ENCODE data around the gene COL20A1. TPM values are rescaled to one million over a fixed set of nuclear protein-coding genes. Genes with fewer than 3 reads are reported as not detected.

Gene COL20A1
- total RNA-seq, 4 donors from 2014 or later: not detected

DNA sequence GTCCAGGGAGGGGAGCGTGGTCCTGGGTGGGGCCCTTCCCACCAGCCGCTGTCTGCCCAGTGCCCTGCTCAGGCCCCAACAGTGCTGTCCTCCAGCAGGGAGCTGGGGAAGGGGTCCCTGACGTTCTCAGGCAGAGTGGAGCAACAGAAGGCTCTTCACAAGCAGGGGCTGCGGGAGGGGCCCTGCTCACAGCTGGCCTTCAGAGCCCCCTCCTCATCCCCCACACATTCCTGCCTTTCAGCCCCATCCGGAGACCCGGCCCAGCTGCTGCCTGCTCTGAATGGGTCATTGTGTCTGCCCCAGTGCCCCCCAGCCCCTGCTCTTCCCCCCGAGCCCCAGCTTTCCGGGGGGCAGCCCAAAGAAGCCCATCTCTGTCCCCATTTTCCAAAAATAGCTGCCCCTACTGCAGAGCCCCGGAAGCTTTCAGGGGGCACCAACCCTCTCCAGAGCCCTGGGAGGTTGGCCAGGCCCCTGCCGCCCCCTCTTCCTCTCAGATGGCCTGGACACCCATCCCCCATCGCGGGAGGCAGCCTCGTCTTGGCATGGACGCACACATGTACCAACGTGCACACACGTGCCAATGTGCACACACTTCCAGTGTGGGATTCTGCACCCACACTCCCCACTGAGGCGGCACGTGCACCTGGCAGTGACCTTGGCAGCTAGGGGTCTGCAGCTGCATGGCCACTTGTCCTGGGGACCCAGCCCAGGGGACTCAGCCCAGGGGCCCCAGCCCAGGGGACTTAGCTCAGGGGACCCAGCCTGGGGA is 3.7 kb downstream of the COL20A1 start:
- intact Hi-C loops (cut with DNase I; ENCODE audit: low total_unique reads): no loop called here
- H3K4me3 ChIP-seq (ENCODE audit: low read depth, poor library complexity, severe bottlenecking): no peak overlapping the region
- DNase-seq (ENCODE audit: low spot score in 2 of 2): no peak
- 29 to 30% methylated on average over 14 to 18 of the region's 18 CpGs for WGBS, 2 donors
- TF ChIP-seq, protein P1, sequence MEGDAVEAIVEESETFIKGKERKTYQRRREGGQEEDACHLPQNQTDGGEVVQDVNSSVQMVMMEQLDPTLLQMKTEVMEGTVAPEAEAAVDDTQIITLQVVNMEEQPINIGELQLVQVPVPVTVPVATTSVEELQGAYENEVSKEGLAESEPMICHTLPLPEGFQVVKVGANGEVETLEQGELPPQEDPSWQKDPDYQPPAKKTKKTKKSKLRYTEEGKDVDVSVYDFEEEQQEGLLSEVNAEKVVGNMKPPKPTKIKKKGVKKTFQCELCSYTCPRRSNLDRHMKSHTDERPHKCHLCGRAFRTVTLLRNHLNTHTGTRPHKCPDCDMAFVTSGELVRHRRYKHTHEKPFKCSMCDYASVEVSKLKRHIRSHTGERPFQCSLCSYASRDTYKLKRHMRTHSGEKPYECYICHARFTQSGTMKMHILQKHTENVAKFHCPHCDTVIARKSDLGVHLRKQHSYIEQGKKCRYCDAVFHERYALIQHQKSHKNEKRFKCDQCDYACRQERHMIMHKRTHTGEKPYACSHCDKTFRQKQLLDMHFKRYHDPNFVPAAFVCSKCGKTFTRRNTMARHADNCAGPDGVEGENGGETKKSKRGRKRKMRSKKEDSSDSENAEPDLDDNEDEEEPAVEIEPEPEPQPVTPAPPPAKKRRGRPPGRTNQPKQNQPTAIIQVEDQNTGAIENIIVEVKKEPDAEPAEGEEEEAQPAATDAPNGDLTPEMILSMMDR (IDR thresholded peaks at IDR 0.05): no peak
- no peak for TF ChIP-seq POLR2A (IDR thresholded peaks at IDR 0.05)

DNA sequence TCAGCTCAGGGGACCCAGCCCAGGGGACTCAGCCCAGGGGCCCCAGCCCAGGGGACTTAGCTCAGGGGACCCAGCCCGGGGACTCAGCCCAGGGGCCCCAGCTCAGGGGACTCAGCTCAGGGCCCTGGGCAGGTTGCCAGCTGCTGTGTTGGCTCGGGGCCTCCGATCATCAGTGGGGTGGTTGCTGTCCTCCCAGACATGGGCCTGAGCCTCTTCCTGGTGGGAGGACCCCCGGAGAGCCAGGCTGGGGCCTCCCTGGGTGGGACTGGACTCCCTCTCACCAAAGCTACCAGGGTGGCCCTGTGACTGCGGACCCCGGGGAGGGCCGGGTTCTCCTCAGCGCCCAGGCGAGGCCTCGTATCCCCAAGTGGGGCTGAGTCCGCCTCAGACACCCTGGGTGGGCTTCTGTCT is 4.4 kb downstream of the COL20A1 start:
- 57 to 79% methylated on average over 7 to 9 of the region's 11 CpGs for WGBS, 2 donors
- no peak overlapping the region for H3K4me3 ChIP-seq (ENCODE audit: low read depth, poor library complexity, severe bottlenecking)
- TF ChIP-seq POLR2A (IDR thresholded peaks at IDR 0.05): no peak
- TF ChIP-seq, protein P1 (IDR thresholded peaks at IDR 0.05): no peak
- intact Hi-C loops (cut with DNase I; ENCODE audit: low total_unique reads): no loop called here
- no peak for DNase-seq (ENCODE audit: low spot score in 2 of 2)

DNA sequence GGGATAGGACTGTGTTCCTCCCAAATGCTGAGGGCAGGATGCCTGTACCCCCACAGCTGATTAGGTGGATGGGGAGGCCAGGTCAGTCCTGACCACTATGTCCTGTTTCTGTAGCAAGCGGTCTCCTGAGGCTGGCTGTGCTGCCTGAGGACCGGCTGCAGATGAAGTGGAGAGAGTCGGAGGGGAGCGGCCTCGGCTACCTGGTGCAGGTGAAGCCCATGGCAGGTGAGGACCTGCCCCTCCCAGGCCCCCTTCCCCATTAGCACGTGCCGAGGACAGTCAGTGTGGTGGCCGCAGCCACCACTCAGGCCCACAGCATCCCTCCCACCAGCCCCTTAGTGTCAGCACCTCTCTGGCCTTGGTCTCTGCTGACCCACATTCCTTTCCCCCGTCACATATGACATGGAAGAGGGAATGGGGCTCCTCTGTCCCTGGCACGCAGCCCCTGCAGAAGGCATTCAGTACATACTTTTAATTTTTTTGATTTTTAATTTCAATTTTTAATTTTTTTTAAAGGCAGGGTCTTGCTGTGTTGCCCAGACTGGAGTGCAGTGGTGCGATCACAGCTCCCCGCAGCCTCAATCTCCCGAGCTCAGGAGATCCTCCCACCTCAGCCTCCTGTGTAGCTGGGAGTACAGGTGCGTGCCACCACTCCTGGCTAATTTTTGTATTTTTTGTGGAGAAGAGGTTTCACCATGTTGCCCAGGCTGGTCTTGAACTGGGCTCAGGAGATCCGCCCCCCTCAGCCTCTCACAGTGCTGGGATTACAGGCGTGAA is 5.0 kb downstream of the COL20A1 start:
- no peak for DNase-seq (ENCODE audit: low spot score in 2 of 2)
- no peak overlapping the region for H3K4me3 ChIP-seq (ENCODE audit: low read depth, poor library complexity, severe bottlenecking)
- TF ChIP-seq, protein P1 (IDR thresholded peaks at IDR 0.05): no peak
- no peak for TF ChIP-seq POLR2A (IDR thresholded peaks at IDR 0.05)
- 74 to 85% methylated on average over 12 to 16 of the region's 16 CpGs for WGBS, 2 donors
- intact Hi-C loops (cut with DNase I; ENCODE audit: low total_unique reads): no loop called here

DNA sequence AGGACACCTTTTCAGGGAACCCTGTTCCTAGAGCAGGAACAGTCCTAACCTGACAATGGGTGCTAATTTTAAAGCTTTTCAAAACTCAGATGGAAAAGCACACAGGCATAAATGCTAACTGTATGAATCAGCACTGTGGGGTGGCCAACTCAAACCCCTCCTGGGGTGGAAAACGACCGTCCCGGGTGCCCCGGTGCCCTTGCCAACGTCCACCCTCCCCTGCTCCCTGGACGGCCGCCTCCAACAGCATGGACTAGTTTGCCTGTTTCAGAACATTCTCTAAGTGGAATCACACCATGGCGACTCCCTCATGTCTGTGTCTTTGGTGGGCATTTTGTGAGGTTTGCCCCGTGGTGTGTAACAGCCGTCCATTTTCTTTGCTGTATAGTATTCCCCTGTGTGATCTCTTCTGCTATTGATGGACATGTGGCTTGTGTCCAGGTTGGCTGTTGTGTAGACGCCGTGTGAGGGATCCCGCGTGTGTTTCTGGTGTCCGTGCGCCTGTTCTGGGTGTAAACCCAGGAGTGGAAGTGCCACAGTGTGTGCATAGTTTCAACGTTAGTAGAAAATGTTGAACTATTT is 5.8 kb downstream of the COL20A1 start:
- intact Hi-C loops (cut with DNase I; ENCODE audit: low total_unique reads): no loop called here
- WGBS, 2 donors: 88% methylated on average over 17 of the region's 17 CpGs
- H3K4me3 ChIP-seq (ENCODE audit: low read depth, poor library complexity, severe bottlenecking): no peak overlapping the region
- DNase-seq (ENCODE audit: low spot score in 2 of 2): no peak
- no peak for TF ChIP-seq POLR2A (IDR thresholded peaks at IDR 0.05)
- TF ChIP-seq, protein P1 (IDR thresholded peaks at IDR 0.05): no peak

DNA sequence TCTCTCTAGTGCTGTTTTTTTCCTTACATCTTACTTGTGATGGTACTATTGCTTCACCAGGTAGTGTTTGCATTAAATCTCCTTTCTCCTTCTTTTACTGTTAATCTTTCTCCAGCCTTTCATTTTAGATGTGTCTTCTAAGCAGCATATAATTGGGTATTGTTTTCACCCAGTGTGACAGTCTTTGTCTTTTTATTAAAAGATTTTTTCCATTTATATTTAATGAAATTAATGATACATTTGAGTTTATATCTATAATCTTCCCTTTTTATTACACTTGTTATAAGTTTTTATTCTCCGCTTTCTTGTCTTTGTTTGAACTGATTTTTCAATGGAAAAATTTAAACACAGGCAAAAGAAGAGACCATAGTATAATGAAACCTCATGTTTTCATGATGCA is 8.7 kb downstream of the COL20A1 start:
- TF ChIP-seq, protein P1 (IDR thresholded peaks at IDR 0.05): no peak
- no peak for TF ChIP-seq POLR2A (IDR thresholded peaks at IDR 0.05)
- H3K4me3 ChIP-seq (ENCODE audit: low read depth, poor library complexity, severe bottlenecking): no peak overlapping the region
- no peak for DNase-seq (ENCODE audit: low spot score in 2 of 2)
- 96 to 98% methylated on average over 1 of the region's 1 CpG for WGBS, 2 donors
- intact Hi-C loops (cut with DNase I; ENCODE audit: low total_unique reads): no loop called here
